Naive B cell (primary cell): ENCODE data around the gene SNAI1. TPM values are rescaled to one million over a fixed set of nuclear protein-coding genes. Genes with fewer than 3 reads are reported as not detected.

Experiments used
- ATAC-seq, 2 donors: fragments of 150-1000 bp; cut with Tn5 transposase; 2 replicates each; pipeline ENCODE4 v1.10.0; 2021; ENCODE audit warnings: low read depth in 2 of 2, mild to moderate bottlenecking in 2 of 2, moderate library complexity in 2 of 2
- DNase-seq: peaks from one replicate; pipeline ENCODE4 v3.0.0; 2022
- H3K27ac Mint-ChIP-seq, 6 donors: one replicate each; pipeline ENCODE4 v1.8.0; 2020 to 2022; ENCODE audit warnings: mild to moderate bottlenecking in 6 of 6, mixed read lengths in 6 of 6, moderate library complexity in 5 of 6, inconsistent platforms in 2 of 6
- H3K27me3 Mint-ChIP-seq, 3 donors: one replicate each; pipeline ENCODE4 v1.8.0; 2021 to 2022; ENCODE audit warnings: mixed read lengths in 3 of 3, mild to moderate bottlenecking in 1 of 3
- H3K36me3 Mint-ChIP-seq, 2 donors: one replicate each; pipeline ENCODE4 v1.8.0; 2020 to 2022; ENCODE audit warnings: mixed read lengths in 2 of 2, inconsistent platforms in 1 of 2, mild to moderate bottlenecking in 1 of 2
- H3K4me1 Mint-ChIP-seq, 3 donors: one replicate each; pipeline ENCODE4 v1.8.0; 2020 to 2022; ENCODE audit warnings: mixed read lengths in 3 of 3, inconsistent platforms in 1 of 3, mild to moderate bottlenecking in 1 of 3, moderate library complexity in 1 of 3
- H3K4me3 Mint-ChIP-seq, 8 donors: one replicate each; pipeline ENCODE4 v1.8.0; 2020 to 2022; ENCODE audit warnings: mild to moderate bottlenecking in 8 of 8, mixed read lengths in 8 of 8, moderate library complexity in 8 of 8, inconsistent platforms in 2 of 8
- H3K9me3 Mint-ChIP-seq, 7 donors: one replicate each; pipeline ENCODE4 v1.8.0; 2020 to 2022; ENCODE audit warnings: mixed read lengths in 7 of 7, mild to moderate bottlenecking in 5 of 7, inconsistent platforms in 2 of 7, moderate library complexity in 1 of 7
- polyA plus RNA-seq, 6 donors: library from polyadenylated mRNA; unstranded; fragments of 300-500 nt; fragmentation: Illumina TruSeq; gene quantifications; one replicate each; pipeline ENCODE4 v1.2.3, GENCODE V29; 2021; ENCODE audit warnings: low read depth in 6 of 6

The SNAI1 gene
- polyA plus RNA-seq, 6 donors from 2014 or later, result 0.36 to 1.8 (median 0.73) TPM; not detected in 1

DNA sequence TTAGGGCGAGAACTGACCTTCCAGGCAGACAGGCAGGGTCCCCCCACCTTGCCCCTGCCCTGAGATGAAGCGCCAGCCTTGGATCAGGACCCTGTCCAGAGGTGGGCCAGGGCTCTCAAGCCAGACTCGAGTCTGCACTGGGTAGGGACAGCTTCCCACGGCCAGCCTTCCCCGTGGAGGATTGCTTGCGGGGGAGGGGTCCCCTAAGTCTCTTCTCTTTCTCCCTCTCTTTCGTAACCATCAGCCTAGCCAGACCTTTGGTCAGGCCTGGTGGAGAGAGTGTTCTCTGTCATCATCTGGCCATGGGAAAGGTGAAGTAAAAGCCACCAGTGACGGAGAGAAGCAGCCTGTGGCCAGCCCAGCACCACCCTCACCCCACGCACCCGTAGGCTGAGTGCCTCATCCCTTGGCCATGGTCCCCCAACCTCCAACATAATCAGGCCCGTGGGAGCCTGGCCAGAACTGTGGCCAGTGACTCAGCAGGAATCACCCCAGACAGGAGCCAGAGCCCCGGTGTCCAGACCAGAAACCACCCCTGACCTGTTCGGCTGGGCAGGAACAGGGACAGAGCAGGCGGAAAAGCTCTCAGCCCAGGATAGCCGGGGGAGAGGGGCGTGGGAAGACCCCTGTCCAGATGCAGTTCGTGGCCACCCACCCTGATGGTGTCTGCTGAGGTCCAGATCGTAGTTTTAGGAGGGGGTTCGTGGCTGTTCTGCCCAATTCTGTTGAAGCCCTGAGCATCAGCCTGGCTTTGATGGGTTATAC, 47.1 kb downstream of the SNAI1 start:
- Mint-ChIP-seq H3K27ac (no peak overlapping the region), H3K36me3 (no peaks in the 10 kb centered on the region), H3K4me3 (no peak overlapping the region), H3K27me3 (peaks cover 4 to 14% (median 10%) of the 10 kb centered on the region in 3 donors), H3K4me1 (peaks cover 0 to 2% (median 0%) of the 10 kb centered on the region in 3 donors), H3K9me3 (no peaks in the 10 kb centered on the region)
- ATAC-seq (no peak), DNase-seq (no peak)

DNA sequence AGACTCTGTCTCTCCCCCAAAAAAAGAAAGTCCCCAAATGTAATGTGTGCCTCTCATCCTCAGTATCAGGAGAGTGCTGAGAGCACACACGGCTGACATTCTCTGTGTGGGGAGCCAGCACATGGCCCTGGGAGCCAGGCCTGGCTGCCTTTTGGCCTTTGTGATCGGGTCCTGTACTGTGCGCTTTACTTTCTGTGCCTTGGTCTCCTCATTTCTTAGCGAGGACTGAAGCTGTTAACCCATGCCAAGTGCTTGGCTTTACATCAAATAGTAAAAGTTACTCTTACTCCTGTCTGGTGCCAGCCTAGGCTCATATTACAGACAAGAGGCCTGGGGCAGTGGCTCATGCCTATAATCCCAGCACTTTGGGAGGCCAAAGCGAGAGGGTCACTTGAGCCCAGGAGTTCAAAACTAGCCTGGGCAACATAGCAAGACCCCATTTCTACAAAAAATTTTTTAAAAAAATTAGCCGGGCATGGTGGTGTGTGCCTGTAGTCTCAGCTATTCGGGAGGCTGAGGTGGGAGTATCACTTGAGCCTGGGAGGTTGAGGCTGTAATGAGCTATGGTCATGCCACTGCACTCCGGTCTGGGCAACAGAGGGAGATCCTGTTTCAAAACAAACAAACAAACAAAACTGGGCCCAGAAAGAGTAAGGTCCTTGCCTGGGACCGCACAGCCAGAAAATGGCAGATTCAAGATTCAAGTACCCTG, 50.3 kb downstream of the SNAI1 start:
- no peaks in the 10 kb centered on the region for H3K36me3 Mint-ChIP-seq

DNA sequence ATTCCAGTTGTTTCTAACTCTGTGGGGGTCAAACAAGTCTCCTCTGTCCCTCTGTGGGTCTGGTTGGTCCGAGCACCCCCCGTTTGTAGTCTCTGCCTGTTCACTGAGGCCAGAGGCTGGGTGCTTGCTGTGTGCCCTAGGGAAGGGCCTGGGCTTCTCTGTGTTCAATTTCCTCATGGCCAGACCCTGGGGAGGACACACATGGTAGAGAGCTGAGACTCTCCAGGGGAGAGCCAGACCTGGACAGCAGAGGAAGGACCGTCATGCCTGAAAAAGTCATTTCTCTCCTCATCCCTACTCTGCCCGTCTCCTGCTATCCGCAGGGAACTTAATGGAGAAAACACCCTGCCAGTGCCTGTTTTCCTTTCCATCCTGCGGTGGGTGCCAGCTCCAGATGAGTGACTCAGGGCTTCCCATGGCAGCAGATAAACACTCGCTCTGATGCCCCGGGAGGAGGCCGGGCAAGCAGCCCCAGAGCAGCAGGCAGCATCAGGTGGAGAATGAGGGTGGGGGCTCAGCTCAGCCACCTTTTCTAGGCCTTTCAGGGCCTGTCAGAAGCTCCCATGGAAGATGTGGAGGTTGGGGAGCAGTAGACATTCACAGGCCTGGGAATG, 51.9 kb downstream of the SNAI1 start:
- peaks cover 3 to 9% (median 7%) of the 10 kb centered on the region in 3 donors for H3K4me1 Mint-ChIP-seq
- ATAC-seq (no peak), DNase-seq (no peak)
- no peak overlapping the region for H3K4me3 Mint-ChIP-seq
- H3K36me3 Mint-ChIP-seq, result no peaks in the 10 kb centered on the region
- H3K27ac Mint-ChIP-seq, result peak overlapping the region in 1 of 6 donors; percentile 69
- peaks cover 0 to 6% (median 4%) of the 10 kb centered on the region in 3 donors for H3K27me3 Mint-ChIP-seq
- H3K9me3 Mint-ChIP-seq, result no peaks in the 10 kb centered on the region

More for the DNA sequence above, 50.3 kb downstream of the SNAI1 start:
- Mint-ChIP-seq H3K4me1 (peaks cover 0 to 7% (median 0%) of the 10 kb centered on the region in 3 donors), H3K9me3 (no peaks in the 10 kb centered on the region), H3K27me3 (peaks cover 4 to 14% (median 10%) of the 10 kb centered on the region in 3 donors), H3K27ac (no peak overlapping the region), H3K4me3 (no peak overlapping the region)
- ATAC-seq (no peak), DNase-seq (no peak)

DNA sequence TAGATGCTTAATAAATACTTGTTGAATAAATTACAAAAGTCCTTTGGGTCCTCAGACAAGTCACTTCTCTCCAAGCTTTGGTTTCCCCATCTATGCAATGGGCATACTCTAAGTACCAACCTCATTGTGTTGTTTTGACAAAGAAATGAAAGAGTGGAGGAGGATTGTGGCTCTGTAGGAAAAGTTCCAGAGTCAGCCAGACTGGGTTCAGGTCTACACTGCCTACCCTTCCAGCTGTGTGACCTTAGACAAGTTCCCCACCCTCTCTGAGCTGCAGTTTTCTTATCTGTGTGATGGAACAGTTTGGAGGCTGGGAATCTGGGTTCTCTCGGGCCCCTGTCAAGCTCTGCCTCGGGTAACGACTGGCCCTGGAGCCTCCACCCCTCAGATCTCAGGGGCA, 53.9 kb downstream of the SNAI1 start:
- DNase-seq (no peak), ATAC-seq (no peak)
- no peaks in the 10 kb centered on the region for H3K9me3 Mint-ChIP-seq
- peaks cover 16 to 22% (median 17%) of the 10 kb centered on the region in 3 donors for H3K4me1 Mint-ChIP-seq
- H3K4me3 Mint-ChIP-seq, result no peak overlapping the region
- no peaks in the 10 kb centered on the region for H3K36me3 Mint-ChIP-seq
- H3K27ac Mint-ChIP-seq, result no peak overlapping the region
- peaks cover 0 to 4% (median 2%) of the 10 kb centered on the region in 3 donors for H3K27me3 Mint-ChIP-seq

DNA sequence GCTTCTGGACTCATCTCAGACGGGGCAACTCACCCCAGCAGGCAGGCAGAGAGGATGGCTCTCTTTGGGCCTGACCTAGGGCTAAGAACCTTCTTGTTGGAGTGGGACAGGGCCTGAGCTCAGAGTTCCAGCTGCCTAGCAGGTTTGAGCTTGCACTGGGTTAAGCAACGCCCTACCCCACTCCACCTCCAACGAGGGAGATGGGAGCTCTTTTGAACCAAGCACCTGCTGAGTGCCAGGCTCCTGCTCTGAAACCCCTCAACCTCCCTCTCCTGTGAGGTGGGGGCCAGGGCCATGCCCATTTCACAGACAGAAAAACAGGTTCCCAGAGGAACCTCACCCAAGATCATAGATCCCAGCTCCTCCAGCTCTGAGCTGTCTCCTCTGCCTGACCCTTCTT, 54.3 kb downstream of the SNAI1 start:
- ATAC-seq (no peak), DNase-seq (no peak)
- Mint-ChIP-seq H3K36me3 (no peaks in the 10 kb centered on the region), H3K27me3 (peaks cover 0 to 4% (median 0%) of the 10 kb centered on the region in 3 donors), H3K4me3 (no peak overlapping the region), H3K27ac (no peak overlapping the region), H3K4me1 (peaks cover 17 to 24% (median 20%) of the 10 kb centered on the region in 3 donors), H3K9me3 (no peaks in the 10 kb centered on the region)

DNA sequence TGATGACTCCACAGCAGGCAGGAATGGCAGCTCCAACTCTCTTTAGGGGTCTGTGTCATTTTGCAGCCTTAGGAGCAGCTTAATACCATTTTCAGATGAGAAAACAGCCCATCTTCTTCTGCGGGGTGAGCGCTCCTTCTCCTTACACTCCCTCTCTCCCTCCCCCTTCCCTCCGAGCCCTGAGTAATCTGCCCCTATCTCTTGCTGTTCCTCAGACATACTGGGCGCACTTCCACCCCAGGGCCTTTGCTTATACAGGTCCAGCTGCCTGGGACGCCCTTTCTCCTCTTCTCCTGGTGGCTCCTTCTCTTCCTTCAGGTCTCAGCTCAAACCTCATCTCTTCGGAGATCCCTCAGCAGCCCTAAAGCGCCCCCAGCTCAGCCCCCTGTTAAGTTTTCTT, 54.8 kb downstream of the SNAI1 start:
- H3K9me3 Mint-ChIP-seq, result no peaks in the 10 kb centered on the region
- peak overlapping the region in 1 of 6 donors; percentile 91 for H3K27ac Mint-ChIP-seq
- H3K4me3 Mint-ChIP-seq, result peak overlapping the region in 1 of 8 donors; percentile 73
- DNase-seq, result no peak
- peaks cover 17 to 24% (median 24%) of the 10 kb centered on the region in 3 donors for H3K4me1 Mint-ChIP-seq
- peaks cover 0 to 4% (median 0%) of the 10 kb centered on the region in 3 donors for H3K27me3 Mint-ChIP-seq
- no peaks in the 10 kb centered on the region for H3K36me3 Mint-ChIP-seq
- no peak for ATAC-seq

DNA sequence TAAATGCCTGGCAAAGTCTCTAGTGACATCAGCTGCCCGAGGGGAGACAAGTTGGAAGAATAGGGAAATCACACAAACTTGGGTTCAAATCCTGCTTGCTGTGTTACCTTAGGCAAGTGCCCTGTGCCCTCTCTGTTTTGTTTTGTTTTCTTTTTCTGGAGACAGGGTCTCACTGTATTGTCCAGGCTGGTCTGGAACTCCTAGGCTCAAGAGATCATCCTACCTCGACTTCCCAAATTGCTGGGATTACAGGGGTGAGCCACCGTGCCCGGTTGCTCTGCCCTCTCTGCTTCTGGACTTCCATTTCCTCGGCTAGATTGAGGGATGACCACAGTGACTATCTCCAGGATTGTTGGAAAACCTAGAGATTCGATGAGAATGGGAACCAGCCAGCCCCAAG, 55.4 kb downstream of the SNAI1 start:
- H3K27ac Mint-ChIP-seq, result peak overlapping the region in 1 of 6 donors; percentile 52
- ATAC-seq (no peak), DNase-seq (no peak)
- H3K36me3 Mint-ChIP-seq, result no peaks in the 10 kb centered on the region
- H3K4me3 Mint-ChIP-seq, result no peak overlapping the region
- H3K4me1 Mint-ChIP-seq, result peaks cover 21 to 28% (median 24%) of the 10 kb centered on the region in 3 donors
- H3K27me3 Mint-ChIP-seq, result peaks cover 0 to 4% (median 0%) of the 10 kb centered on the region in 3 donors
- H3K9me3 Mint-ChIP-seq, result no peaks in the 10 kb centered on the region

Other genes with a start within 250 kb of the SNAI1 start
- 10 to 100 TPM in 3 of 6 donors, 1 to 10 TPM in 3; 6.4 to 14.2 (median 10.7) TPM for gene SLC9A8, start 170.2 kb upstream of the SNAI1 start, polyA plus RNA-seq
- gene SPATA2, start 67.5 kb upstream of the SNAI1 start, polyA plus RNA-seq, result 1 to 10 TPM; 4.0 to 8.5 (median 4.7) TPM
- gene RNF114, start 46.6 kb upstream of the SNAI1 start, polyA plus RNA-seq, result 100 to 1,000 TPM in 5 of 6 donors, 10 to 100 TPM in 1; 96.6 to 137 (median 122) TPM
- 100 to 1,000 TPM in 5 of 6 donors, 10 to 100 TPM in 1; 99.3 to 153 (median 113) TPM for gene UBE2V1, start 130.2 kb downstream of the SNAI1 start, polyA plus RNA-seq
- gene PEDS1, start 170.7 kb downstream of the SNAI1 start, polyA plus RNA-seq, result 10 to 100 TPM; 14.1 to 22.6 (median 16.9) TPM
- 10 to 100 TPM in 4 of 6 donors, 1 to 10 TPM in 2; 8.3 to 17.0 (median 13.0) TPM for gene CEBPB, start 207.8 kb downstream of the SNAI1 start, polyA plus RNA-seq